Sigmoid colon (tissue), 4 donors: ENCODE data around the gene GPR61.

ENCODE experiments used
- CTCF ChIP-seq, 4 experiments: fragments of 450-650 bp in 3 of 4; fragments of 200-600 bp in 1 of 4; IDR thresholded peaks; one replicate each; pipeline ENCODE4 v1.5.1; 2016 to 2019; ENCODE audit warnings: antibody characterized with exemption in 4 of 4, mild to moderate bottlenecking in 3 of 4, moderate library complexity in 2 of 4
- EP300 ChIP-seq, 4 donors: sonication (generic); formaldehyde crosslinking; IDR thresholded peaks; one replicate each; pipeline ENCODE4 v1.6.1; 2017; ENCODE audit warnings: antibody characterized with exemption in 4 of 4
- POLR2A ChIP-seq, 2 donors: fragments of 450-650 bp; IDR thresholded peaks; one replicate each; pipeline ENCODE4 v1.6.1; 2016; ENCODE audit warnings: antibody characterized with exemption in 2 of 2, mild to moderate bottlenecking in 2 of 2, moderate library complexity in 2 of 2
- POLR2AphosphoS5 ChIP-seq, 4 donors: sonication (generic); formaldehyde crosslinking; IDR thresholded peaks; one replicate each; pipeline ENCODE4 v1.6.1; 2017; ENCODE audit warnings: antibody characterized with exemption in 4 of 4

DNA sequence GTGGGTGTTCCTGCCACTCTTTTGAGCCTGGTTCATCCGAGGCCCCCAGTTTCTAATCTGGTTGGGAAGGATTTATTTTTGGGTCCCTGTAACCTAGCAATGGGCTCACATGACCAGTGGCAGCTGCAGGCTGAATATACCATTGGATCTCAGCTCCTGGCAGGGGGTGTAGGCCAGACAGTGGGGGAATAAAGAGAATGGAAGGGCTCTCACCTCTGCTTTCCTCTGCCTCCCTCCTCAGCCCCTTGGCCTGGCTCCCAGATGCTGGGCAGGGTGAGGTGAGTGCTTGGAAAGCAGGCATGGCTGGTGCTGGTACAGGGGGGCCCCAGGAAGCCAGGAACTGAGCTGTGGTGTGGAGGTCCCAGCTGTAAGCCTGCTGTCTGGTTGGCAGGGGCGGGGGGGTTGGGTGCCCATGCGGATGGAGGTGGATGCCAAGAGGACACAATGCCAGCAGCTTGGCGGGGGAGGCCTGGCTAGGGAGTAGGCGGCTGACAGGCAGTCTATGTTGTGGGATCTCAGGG, 3.6 kb upstream of the GPR61 start:
- TF ChIP-seq CTCF (IDR thresholded peaks at IDR 0.05): no peak
- no peak for TF ChIP-seq POLR2A (IDR thresholded peaks at IDR 0.05)
- no peak for TF ChIP-seq EP300 (IDR thresholded peaks at IDR 0.05)
- no peak for TF ChIP-seq POLR2AphosphoS5 (IDR thresholded peaks at IDR 0.05)
